ENCODE results near the gene CCDC159.
"Not testable (repeated sequence)": the region's sequence is repeated elsewhere in the genome, so short reads cannot be mapped to it uniquely, and the experiment has no call there.

The CCDC159 gene

GRCh38 chr19:11346104-11346940 lies at the start of gene CCDC159, which contains the start of gene TMEM205:
Gene CCDC159 (plus strand): TSS chr19:11346519. CDS start chr19:11346607, 88 bp downstream.
Gene TMEM205 (minus strand): TSS chr19:11346268. CDS start chr19:11345619, 649 bp downstream.
- TF ChIP-seq CTCF (IDR thresholded peaks at IDR 0.05; ENCODE audit: insufficient read depth, missing control alignments): peak; percentile 24
- FAIRE-seq: peak; percentile 32
- peak; percentile 92 for DNase-seq (ENCODE audit: insufficient read length, low spot score)

- TF ChIP-seq CTCF (IDR thresholded peaks at IDR 0.05; ENCODE audit: insufficient read depth, missing control alignments): no peak
- FAIRE-seq: no peak
Observed at GRCh38 chr19:11299946-11300810, 46.1 kb upstream of the CCDC159 start.

GRCh38 chr19:11300811-11301120 lies 45.6 kb upstream of the CCDC159 start:
- DNase-seq (ENCODE audit: insufficient read length, low spot score) (no peak), FAIRE-seq (no peak)
- no peak for TF ChIP-seq CTCF (IDR thresholded peaks at IDR 0.05; ENCODE audit: insufficient read depth, missing control alignments)

More at GRCh38 chr19:11299946-11300810, 46.1 kb upstream of the CCDC159 start:
- DNase-seq (ENCODE audit: insufficient read length, low spot score): no peak

DNA sequence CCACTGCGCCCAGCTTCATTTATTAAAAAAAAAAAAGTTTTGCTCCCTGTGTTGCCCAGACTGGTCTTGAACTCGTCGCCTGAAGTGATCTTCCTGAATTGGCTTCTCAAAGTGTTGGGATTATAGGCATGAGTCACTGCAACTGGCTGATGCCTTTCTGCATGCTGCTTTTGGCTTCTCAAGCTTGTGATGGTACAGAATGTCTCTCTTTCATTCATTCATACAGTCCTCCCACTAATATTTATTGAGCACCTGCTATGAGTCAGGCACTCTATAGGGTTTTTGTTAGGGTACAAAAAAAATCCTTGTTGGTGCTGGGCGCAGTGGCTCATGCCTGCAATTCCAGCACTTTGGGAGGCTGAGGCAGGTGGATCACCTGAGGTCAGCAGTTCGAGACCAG lies 41.4 kb upstream of the CCDC159 start:
- FAIRE-seq (no peak), DNase-seq (ENCODE audit: insufficient read length, low spot score) (no peak)

GRCh38 chr19:11306337-11306736 lies 40.0 kb upstream of the CCDC159 start:
- TF ChIP-seq CTCF (IDR thresholded peaks at IDR 0.05; ENCODE audit: insufficient read depth, missing control alignments): no peak
- FAIRE-seq: no peak

More for the DNA sequence above, 41.4 kb upstream of the CCDC159 start:
- TF ChIP-seq CTCF (IDR thresholded peaks at IDR 0.05; ENCODE audit: insufficient read depth, missing control alignments): no peak

DNA sequence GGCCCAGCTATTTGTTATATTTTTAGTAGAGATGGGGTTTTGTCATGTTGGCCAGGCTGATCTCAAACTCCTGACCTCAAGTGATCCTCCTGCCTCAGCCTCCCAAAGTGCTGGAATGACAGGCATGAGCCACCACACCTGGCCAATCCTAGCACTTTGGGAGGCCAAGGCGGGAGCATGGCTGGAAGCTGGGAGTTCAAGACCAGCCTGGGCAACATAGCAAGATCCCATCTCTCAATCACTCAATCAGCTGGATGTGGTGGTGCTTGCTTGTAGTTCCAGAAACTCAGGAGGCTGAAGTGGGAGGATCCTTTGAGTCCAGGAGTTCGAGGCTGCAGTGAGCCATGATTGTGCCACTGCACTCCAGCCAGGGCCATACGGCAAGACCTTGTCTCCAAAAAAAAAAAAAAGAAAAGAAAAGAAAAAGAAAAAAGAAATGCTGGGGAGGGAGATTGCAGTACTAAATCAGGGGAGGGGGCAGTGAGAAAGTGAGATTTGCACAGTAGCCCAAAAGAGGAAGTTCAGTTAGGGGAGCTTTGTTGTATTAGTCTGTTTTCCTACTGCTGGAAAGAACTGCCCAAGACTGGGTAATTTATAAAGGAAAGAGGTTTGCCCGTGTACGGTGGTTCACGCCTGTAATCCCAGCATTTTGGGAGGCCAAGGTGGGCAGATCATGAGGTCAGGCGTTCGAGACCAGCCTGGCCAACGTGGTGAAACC lies 25.9 kb upstream of the CCDC159 start:
- DNase-seq (ENCODE audit: insufficient read length, low spot score); FAIRE-seq: not testable (repeated sequence)

More at GRCh38 chr19:11306337-11306736, 40.0 kb upstream of the CCDC159 start:
- no peak for DNase-seq (ENCODE audit: insufficient read length, low spot score)
